SK-N-SH (cell line): ENCODE results near the gene DACT2.

ENCODE experiments used
- POLR2AphosphoS5 ChIP-seq: IDR thresholded peaks from 2 replicates; pipeline ENCODE4 v1.6.1; 2012; ENCODE audit warnings: low read depth, low read length
- YY1 ChIP-seq: IDR thresholded peaks from 2 replicates; pipeline ENCODE4 v1.4.0; 2012; ENCODE audit warnings: low read depth, mild to moderate bottlenecking
- TF ChIP-seq, protein P1 (sequence below): fragments of 200-600 bp; sonication (generic); IDR thresholded peaks from 2 replicates; pipeline ENCODE4 v1.6.1; 2017; ENCODE audit warnings: antibody characterized with exemption, mild to moderate bottlenecking, moderate library complexity

DNA sequence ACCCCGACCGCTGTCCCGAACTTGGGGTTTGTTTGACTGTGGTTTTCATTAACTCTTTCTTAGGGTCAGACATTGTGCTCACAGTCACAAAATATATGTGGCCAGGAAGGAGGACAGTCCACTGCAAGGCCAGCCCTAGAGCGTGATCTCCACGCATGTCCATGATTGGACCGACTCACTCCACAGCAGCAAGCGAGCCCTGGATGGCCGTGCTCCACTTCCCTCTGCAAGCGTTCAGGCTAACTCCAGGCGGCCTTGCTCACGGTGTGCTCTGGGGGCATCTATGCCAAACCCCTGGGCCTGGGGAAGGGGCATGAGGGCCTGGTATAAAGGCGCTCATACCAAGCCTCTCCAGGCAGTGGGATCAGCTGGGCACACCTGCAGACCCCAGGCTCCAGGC, 5.6 kb downstream of the DACT2 start:
- no peak for TF ChIP-seq YY1
- TF ChIP-seq, protein P1, sequence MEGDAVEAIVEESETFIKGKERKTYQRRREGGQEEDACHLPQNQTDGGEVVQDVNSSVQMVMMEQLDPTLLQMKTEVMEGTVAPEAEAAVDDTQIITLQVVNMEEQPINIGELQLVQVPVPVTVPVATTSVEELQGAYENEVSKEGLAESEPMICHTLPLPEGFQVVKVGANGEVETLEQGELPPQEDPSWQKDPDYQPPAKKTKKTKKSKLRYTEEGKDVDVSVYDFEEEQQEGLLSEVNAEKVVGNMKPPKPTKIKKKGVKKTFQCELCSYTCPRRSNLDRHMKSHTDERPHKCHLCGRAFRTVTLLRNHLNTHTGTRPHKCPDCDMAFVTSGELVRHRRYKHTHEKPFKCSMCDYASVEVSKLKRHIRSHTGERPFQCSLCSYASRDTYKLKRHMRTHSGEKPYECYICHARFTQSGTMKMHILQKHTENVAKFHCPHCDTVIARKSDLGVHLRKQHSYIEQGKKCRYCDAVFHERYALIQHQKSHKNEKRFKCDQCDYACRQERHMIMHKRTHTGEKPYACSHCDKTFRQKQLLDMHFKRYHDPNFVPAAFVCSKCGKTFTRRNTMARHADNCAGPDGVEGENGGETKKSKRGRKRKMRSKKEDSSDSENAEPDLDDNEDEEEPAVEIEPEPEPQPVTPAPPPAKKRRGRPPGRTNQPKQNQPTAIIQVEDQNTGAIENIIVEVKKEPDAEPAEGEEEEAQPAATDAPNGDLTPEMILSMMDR = no peak
- TF ChIP-seq POLR2AphosphoS5 = no peak
